Measurements from ENCODE around the gene NIPAL1.

NIPAL1 gene

GRCh38 chr4:48027653-48028052 lies 11.1 kb downstream of the NIPAL1 start:
- no peak for DNase-seq (ENCODE audit: low read depth)

- DNase-seq (ENCODE audit: low read depth): no peak
Observed at GRCh38 chr4:48028696-48029095, 12.1 kb downstream of the NIPAL1 start.

GRCh38 chr4:48030470-48030869 lies 13.9 kb downstream of the NIPAL1 start:
- no peak for DNase-seq (ENCODE audit: low read depth)

GRCh38 chr4:48031802-48032525 lies 15.4 kb downstream of the NIPAL1 start:
- DNase-seq (ENCODE audit: low read depth): no peak

- DNase-seq (ENCODE audit: low read depth): no peak
Observed at GRCh38 chr4:48032721-48033120, 16.1 kb downstream of the NIPAL1 start.

GRCh38 chr4:48033412-48033811 lies 16.8 kb downstream of the NIPAL1 start:
- DNase-seq (ENCODE audit: low read depth): no peak

GRCh38 chr4:48033825-48034413 lies 17.3 kb downstream of the NIPAL1 start:
- DNase-seq (ENCODE audit: low read depth): peak; percentile 31

- DNase-seq (ENCODE audit: low read depth): no peak
Observed at GRCh38 chr4:48035952-48036351, 19.4 kb downstream of the NIPAL1 start.

- no peak for DNase-seq (ENCODE audit: low read depth)
Observed at GRCh38 chr4:48037117-48037462, 20.5 kb downstream of the NIPAL1 start.

- no peak for DNase-seq (ENCODE audit: low read depth)
Observed at GRCh38 chr4:48038666-48039065, 22.1 kb downstream of the NIPAL1 start.

- no peak for DNase-seq (ENCODE audit: low read depth)
Observed at GRCh38 chr4:48039561-48039960, 23.0 kb downstream of the NIPAL1 start.

GRCh38 chr4:48041535-48042137 lies 25.1 kb downstream of the NIPAL1 start:
- DNase-seq (ENCODE audit: low read depth): no peak

- no peak for DNase-seq (ENCODE audit: low read depth)
Observed at GRCh38 chr4:48042979-48043461, 26.4 kb downstream of the NIPAL1 start.

- DNase-seq (ENCODE audit: low read depth): no peak
Observed at GRCh38 chr4:48043504-48043903, 26.9 kb downstream of the NIPAL1 start.

- no peak for DNase-seq (ENCODE audit: low read depth)
Observed at GRCh38 chr4:48044298-48044697, 27.7 kb downstream of the NIPAL1 start.

- no peak for DNase-seq (ENCODE audit: low read depth)
Observed at GRCh38 chr4:48046059-48046458, 29.5 kb downstream of the NIPAL1 start.

GRCh38 chr4:48047421-48047844 lies 30.9 kb downstream of the NIPAL1 start:
- DNase-seq (ENCODE audit: low read depth): peak; percentile 55

- DNase-seq (ENCODE audit: low read depth): no peak
Observed at GRCh38 chr4:48047896-48048295, 31.3 kb downstream of the NIPAL1 start.

- DNase-seq (ENCODE audit: low read depth): no peak
Observed at GRCh38 chr4:48049483-48049882, 32.9 kb downstream of the NIPAL1 start.

GRCh38 chr4:48051078-48051477 lies 34.5 kb downstream of the NIPAL1 start:
- DNase-seq (ENCODE audit: low read depth): no peak

GRCh38 chr4:48058617-48059530 lies 42.3 kb downstream of the NIPAL1 start:
- no peak for DNase-seq (ENCODE audit: low read depth)

- no peak for DNase-seq (ENCODE audit: low read depth)
Observed at GRCh38 chr4:48064349-48064748, 47.8 kb downstream of the NIPAL1 start.
